ENCODE results near the gene SLC2A11.

DNA sequence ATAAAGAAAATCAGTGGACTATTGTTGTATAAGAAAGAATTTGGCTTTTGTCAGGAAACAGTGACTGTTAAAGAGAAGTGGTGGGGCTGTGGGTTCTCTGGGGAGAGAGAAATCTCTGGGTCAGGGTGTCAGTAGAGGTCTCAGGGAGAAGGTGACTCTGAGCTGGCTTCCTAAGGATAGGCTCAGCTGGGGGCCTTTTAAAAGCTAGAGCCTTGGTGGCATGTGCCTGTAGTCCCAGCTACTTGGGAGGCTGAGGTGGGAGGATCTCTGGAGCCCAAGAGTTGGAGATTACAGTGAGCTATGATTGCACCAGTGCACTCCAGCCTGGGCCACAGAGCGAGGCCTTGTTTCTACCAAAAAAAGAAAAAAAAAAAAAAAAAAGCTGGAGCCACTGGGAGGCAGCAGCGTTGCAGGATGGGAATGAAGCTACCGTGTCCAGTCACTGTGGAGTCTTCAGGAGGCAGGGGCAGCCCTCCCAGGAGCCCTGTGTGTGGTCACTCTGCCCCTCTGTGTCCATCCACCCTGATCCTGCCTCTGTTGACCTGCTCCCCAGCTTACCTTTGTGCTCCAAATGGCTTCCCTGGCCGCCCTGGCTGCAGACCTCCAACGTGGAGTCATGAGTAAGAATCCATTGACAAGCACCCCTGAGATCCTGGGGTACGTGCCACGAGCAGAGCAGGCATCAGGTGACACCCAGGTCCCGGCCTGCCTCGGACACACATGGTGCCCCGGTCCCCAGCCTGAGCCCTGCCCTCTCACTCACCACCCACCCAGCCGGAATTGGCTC is 31.1 kb downstream of the SLC2A11 start:
- TF ChIP-seq, protein P1, sequence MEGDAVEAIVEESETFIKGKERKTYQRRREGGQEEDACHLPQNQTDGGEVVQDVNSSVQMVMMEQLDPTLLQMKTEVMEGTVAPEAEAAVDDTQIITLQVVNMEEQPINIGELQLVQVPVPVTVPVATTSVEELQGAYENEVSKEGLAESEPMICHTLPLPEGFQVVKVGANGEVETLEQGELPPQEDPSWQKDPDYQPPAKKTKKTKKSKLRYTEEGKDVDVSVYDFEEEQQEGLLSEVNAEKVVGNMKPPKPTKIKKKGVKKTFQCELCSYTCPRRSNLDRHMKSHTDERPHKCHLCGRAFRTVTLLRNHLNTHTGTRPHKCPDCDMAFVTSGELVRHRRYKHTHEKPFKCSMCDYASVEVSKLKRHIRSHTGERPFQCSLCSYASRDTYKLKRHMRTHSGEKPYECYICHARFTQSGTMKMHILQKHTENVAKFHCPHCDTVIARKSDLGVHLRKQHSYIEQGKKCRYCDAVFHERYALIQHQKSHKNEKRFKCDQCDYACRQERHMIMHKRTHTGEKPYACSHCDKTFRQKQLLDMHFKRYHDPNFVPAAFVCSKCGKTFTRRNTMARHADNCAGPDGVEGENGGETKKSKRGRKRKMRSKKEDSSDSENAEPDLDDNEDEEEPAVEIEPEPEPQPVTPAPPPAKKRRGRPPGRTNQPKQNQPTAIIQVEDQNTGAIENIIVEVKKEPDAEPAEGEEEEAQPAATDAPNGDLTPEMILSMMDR (conservative IDR thresholded peaks at IDR 0.05; ENCODE audit: low read depth, low read length) = peak; percentile 43
- TF ChIP-seq EZH2 (IDR thresholded peaks at IDR 0.05; ENCODE audit: borderline replicate concordance, low read depth, low read length, poor library complexity, severe bottlenecking) = no peak
